DMS53 (cell line): Measurements from ENCODE around the gene IL1RAPL1.

Experiments used
- DNase-seq: peaks from one replicate; lab custom pipeline; 2025; lab: John Stamatoyannopoulos, UW

Gene IL1RAPL1

DNA sequence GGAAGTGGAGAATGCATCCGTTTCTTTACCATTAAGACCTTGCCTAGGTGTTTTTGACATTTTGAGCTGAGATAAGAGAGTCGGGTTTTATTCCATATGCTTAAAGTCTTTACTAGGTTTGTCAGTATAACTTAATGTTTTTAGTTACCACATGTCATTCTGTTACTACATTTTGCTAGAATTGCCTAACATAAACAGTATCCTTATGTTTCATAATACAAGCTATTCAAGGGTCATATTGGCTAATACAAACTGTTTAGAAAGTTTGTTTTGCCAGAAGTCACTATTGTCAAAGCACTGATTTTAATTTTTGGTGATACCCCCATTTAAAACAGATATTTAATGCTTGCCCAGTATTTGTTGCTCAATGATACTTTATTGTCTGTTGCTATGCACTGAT lies 1200.4 kb downstream of the IL1RAPL1 start:
- no peak for DNase-seq

DNA sequence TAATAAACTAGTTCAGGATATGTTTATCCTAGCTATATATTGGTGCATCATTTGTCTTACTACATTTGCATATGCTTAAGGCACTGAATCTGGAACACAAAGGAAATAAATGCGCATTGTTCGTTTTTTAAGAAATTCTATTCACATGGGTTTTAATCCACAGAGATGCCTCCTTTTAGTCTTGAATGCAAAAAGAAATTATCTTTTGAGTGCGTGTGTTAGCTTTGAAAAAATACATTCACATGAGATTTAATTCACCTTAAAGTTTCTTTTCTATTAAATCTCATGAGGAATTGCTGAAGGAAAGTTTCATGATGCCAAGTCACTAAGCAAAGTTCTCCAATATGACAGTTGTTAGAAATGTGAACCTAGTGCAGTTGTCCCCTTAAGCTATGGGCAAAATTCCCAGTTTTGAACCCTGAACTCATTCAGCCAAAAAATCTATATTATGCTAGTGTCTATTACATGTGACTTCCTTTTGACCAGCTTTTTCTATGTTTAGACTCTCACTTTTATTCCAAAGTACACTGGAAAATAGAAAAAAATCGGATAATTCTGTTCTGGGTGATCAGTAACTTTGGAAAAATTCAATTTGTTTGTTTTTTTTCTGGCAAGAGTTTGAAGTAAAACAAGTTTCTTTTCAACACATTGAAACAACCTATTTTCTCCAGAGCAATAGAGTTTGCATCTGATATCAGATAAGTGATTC lies 1201.9 kb downstream of the IL1RAPL1 start:
- no peak for DNase-seq

DNA sequence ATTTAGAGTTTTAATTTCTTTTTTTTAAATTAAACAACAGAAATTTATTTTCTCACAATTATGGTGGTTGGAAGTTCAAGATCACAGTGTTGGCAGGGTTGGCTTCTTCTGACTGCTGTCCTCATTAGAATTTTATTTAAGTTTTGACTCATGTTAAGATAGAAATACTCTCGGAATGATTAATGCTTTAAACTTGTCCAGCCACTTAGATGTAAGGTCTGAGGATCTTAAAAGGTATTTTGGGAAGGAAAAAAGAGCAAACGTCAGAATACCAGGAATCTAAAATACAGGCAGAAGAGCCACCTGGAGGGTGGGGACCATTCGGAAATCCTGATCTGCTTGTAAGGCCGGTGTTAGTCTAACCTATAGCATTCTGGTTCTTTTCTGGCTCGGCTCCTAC lies 1205.1 kb downstream of the IL1RAPL1 start:
- no peak for DNase-seq

DNA sequence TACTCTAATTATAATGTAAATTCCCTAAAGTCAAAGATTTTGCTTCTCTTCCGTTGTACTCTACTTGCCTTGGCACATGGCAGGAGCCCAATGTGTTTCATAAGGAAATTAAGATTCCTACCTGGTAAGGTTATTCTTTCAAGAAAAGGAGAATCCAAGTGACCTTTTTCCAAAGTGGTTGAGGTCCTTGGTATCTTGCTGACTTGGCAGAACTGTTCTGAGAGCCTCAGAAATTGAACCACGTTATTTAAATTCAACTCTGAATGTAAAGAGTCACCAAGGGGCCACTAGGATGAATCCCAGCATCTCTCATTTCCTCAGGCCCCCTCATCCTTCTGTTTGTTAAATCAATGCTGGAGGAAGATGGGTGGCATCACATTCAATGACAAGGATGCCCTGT lies 1209.9 kb downstream of the IL1RAPL1 start:
- no peak for DNase-seq

DNA sequence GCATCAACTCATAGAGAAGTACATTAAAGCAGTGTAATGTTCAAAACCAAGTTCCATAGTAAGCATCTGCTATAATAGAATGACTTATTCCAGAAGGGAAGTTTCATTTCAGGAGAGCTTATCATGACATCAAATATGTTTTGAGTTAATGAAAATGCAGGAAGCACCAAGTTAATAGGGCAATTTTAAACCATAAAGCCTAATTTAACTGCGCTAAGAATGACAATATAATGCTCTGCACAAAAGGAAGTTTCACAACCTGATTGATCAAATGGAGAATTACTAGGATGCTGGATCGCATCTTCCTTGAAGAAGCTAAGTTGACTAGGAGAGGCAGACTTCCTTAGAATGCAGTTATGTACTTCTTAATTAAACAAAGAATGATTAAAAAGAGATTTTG lies 1211.2 kb downstream of the IL1RAPL1 start:
- no peak for DNase-seq

DNA sequence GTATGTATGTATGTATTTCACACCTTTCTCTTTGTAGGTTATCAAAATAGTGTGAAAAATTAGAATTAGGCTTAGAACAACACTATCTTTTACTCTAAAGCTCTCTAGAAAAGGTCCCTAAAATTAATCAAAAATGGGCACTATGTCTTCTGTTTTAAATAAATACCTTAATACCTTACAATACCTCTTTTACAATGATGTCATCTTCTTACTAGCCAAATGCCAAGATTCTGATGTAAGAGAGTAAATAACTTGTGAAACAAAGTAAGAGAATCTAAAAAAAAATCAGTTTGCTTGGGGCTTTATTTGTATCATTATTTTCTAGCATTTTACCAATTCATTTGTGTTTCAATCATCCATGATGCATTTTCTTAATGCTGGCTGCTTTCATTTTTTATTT lies 1225.9 kb downstream of the IL1RAPL1 start:
- no peak for DNase-seq

DNA sequence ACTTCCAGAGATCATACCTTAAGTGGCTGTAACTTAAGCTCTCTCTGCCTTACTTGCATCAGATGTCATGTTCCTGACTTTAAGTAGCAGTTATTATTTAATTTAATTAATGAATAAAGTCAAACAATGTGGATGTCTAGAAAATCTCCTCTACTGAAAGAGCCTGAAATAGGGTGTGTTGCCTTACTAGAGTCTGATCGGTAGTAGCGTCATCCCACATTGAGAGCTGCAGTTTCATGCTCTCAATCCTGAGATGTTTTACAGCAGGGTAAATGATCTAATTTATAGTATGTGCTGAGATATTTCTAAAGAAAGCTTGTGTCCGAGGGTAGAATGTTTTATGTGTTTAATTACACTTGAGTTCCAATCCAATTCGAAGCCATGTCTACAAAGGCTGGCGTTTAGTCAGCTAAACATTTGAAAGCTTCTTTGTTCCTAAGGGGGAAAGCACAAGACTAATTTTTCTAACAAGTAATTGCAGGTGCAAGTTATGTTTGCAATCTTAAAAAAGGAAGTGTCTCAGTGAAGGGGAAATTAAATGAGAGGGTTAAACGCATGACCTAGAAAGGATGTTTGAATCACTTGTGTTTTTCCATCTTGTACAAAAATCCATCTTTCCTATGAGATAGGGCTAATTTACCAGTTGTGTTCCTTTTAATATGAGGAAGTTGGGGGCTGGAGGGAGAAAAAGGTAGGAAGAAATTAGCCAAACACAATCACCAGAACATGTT lies 1237.1 kb downstream of the IL1RAPL1 start:
- DNase-seq: no peak

DNA sequence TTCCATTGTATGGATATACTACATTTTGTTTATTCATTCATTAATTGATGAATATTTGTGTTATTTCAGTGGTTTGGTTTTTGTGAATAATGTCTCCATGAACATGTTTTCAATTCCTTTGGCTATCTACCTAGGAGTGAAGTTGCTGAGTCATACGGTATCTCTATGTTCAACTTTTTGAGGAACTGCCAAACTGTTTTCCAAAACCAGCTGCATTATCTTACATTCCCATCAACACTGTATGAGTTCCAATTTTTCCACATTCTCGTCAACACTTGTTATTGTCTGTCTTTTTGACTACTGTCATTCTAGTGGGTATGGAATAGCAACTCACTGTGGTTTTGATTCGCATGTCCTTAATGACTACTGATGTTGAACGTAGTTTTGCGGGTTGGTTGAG lies 1239.5 kb downstream of the IL1RAPL1 start:
- DNase-seq: no peak

DNA sequence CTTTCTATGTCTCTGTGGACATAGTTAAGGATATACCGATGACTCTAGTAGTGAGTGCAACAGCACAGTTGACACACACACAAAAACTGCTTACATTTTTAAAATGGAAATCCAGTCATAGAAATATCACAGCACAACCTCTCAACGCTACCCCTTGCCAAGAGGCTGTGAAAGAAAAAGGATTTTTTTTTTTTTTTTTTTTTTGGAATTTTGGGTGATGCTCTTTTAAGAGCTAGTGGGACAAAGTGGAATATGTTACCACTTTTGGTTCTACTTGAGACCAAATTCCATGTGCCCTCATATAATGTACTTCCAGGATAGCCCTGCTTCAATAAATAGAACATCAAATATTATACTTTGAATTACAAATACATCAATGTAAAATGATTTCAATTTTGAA lies 1247.1 kb downstream of the IL1RAPL1 start:
- DNase-seq: no peak

DNA sequence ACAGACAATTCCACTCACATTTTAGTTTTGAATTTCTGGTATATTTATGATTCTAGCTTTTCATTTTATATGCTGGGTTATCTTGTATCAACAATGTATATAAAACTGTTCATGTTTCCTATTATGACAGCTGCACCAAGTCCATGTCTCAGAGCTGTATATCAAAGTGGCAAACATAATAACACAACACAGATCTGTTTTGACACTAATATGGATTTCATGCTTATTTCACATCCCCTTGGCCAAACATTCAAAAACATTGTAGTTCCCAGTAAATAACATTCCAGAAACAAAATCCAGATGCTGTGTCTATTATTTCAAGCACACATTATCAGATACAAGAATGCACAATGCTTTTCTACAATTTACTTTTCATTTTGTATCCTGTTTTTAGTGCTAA lies 1247.5 kb downstream of the IL1RAPL1 start:
- no peak for DNase-seq

DNA sequence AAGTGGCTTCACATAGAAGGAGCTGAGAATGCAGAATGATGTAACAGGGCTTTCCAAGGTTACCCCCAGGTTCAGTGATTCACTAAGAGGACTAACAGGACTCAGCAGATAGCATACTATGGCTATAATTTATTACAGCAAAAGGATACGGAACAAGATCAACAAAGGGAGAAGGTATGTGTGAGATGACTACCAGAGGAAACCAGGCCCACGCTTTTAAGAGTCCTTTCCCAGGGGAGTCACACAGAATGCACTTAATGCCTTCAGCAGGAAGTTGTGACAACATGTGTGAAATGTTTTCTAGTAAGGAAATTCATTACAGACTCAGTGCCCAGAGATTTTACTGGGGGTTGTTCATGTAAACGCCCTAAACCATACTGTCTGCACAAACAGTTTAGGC lies 1254.5 kb downstream of the IL1RAPL1 start:
- DNase-seq: no peak

DNA sequence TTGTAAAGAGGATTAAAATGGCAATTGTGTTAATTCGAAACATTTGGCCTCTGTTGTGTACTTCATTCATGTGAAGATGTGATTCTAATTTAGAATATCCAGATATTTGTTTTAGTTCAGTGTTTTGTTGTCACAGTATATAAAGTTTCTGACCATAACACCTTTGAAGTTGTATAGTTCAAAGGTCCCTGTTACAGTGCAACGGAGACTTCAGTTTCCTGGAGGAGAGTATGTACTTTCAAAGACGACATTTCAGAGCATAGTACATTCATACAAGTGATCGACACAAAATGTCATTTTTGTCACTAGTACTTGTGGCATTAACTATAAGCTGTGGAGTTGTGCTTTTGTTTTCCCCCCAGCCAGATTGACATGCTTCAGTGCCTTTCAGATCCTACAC lies 1255.3 kb downstream of the IL1RAPL1 start:
- no peak for DNase-seq

DNA sequence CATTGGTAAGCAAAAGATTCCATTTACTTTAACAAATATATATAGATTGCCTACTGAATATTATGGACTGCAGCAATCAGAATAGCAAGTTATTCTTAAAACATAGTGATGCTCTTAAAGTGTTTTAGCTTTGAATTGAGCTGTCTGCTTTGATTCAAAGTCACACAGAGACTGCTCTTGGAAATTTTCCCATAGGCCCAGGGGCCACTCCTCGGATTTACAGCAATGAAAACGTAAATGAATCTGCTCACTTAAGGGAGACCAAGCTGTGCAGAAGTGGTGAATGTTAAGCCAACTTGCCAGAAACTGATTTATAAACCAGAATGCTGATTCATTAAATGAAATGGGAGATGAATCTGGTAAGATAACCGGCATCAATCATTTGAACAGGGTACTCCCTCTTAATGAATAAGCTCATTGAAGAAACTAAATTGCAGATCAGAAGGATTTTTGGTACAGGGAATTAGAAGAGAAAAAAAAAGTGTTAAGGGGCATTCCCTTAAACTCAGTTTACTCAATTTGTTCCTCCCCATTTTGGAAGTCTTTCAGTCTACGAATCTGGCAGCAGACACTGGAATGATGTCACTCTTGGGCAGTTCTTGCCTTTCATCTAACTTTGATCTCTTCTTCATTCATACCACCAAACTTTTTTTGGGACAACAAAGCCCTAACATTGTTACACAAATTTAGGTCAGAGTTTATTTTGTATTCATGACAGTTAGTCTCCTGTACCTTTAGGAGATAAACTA lies 1264.8 kb downstream of the IL1RAPL1 start:
- no peak for DNase-seq

DNA sequence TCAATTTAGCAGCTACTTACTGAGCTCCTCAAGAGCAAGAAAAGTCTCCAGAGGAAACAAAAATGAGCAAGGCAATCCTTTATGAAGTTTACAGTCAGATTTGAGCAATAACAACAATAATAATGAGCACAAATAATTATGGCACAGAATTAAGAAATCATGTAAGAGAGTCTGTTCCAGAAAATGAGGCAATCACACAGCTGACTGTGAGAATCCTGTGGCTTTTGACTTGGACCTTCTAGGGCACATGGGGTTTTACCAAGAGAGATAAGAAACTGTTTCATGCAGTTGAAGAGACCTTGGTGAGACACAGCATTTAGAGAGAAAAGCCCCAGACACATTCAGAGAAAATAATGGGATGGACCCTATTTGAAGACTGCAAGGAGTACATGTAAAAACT lies 1265.5 kb downstream of the IL1RAPL1 start:
- DNase-seq: no peak

DNA sequence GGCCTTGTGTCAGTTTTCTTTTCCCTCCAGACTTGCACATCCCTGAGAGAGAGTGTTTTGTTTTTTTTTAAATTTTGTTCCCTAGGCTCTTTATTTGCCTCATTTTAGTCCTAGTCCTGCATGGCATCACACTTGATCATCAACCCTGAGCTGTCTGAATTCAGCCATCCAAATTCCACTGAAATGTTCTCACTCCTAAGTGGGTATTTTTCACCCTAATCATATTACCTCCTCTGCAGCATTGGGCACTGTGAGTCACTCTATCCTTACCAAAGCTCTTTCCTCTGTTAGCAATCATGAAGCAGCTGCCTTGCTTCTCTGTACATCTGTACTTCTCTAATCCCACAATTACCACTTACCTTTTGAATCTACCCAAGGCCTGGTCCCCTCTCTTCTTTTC lies 1271.5 kb downstream of the IL1RAPL1 start:
- DNase-seq: no peak

DNA sequence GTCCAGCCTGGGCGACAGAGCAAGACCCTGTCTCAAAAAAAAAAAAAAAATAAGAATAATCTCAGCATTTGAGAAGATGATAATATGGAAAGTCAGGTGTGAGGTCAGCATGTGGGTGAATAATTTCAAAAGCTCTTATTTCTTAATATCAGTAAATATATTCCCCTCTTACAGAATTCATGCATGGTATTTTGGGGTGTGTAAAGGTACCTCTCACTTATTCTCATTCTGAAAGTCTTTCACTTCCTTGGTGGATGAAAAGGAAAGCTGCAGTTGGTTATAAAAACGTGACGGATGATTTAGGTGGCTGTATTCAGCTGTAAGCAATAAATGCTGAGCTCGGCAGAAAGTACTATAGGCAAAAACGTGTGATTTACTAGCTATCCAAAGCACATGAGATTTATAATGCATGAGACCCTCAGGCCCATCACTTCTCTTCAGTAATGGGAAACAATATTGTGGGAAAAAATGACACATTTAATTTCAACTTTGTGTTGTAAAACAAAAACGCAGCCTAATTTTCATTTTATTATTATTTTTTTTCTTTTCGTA lies 1275.0 kb downstream of the IL1RAPL1 start:
- DNase-seq: no peak

DNA sequence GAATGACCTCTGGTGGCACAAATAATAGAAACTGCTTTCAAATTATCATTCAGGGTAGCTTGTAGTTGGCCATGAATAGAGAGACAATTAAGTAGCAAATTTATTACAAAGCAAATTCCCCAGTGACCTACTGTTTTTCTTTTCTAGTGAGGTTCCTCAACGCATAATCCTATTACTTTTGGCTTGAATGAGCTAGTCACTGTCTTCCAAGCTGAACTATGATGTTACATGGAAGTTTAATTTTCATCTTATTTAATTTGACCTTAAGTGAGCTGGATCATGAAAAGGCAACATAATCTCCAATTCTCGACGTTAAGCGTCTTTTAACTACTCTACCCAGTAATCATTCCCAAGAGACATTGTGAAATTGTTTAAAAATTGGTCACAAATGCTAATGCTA lies 1280.7 kb downstream of the IL1RAPL1 start:
- no peak for DNase-seq

DNA sequence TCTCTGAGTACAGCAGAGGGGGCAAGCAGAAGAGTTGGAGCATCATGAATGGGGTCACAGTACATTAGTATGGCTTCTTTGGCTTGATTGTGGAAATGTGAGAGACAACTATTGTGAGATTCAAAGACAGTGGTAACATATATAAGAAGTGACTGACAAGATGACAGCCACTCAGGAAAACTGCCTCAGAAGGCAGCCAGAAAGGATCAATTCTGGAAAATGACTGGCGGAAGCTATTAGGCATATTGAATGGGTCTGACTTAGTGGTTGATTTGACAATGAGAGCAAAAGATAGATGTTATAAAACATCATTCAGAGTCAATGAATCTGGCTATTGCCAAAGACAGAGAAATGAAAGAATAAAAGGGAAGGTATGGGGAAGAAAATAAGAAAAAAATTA lies 1282.6 kb downstream of the IL1RAPL1 start:
- no peak for DNase-seq

DNA sequence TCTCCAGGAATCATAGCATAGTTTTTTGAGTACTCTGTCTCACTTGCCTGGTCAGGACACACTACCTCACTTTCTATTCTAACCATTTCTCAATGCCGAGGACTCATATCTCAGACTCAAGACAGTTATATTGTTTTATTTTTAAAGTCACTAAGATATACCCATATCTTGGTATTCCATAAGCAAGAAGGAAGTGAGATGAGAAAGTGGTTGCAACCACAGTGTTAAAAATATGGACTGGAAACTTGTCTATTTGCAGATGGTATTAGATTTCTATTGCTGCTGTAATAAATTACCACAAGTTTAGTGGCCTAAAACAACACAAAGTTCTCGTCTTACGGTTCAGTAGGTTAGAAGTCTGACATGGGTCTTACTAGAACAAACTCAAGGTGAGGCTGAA lies 1283.4 kb downstream of the IL1RAPL1 start:
- DNase-seq: no peak

DNA sequence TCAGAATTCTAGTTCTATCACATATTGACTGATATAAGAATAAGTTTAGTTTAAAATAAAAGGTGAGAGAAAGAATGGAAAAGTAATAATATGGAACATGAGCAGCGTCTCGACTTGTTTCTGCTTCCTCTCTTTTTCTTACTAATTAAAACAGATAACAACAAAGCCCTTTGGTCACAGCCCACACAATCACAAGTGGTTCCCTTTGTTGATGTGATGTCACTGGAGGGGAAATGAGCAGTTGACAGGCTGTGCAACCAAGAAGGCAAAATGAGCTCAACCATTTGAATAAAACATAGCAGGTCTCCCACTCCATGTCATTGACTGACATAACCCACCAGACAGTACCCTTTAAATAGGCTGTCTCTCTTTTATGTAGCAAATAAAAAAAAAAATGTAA lies 1285.6 kb downstream of the IL1RAPL1 start:
- DNase-seq: no peak

DNA sequence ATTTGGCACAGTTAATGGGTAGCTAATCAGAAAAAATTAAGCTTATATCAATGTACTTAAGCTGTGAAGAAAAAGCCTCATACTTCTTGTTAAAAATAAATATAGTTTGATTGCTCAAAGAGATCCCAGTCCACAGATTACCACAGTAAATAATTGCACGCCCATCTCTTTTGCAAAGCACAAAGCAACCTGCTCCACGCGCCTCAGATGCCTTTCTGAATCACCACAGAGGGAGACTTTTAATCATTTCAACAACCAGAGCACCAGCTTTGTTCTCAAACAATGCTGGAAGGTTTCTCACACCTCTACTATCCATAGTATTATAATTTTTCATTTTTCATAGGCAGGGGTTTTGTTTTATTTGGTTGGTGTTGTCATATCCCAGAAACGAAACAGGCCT lies 1289.5 kb downstream of the IL1RAPL1 start:
- no peak for DNase-seq

DNA sequence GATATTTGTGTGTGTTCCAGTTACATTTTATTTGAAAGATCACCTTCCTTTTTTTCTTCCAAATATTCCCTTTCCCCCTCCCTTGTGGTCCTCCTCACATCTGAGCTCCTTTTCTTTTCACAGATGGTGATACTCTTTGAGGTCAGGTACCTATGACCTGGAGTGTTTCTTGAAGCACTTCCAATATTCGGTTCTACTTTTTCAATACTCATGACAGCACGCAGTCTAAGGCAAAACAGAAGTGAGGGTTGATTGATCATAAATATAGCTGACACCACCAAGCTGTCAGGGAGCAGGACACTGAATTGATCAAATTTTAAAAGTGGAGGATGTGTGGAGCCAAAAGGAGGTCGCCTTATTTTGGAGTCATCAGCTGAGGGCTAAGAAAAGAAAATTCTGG lies 1293.7 kb downstream of the IL1RAPL1 start:
- DNase-seq: no peak

DNA sequence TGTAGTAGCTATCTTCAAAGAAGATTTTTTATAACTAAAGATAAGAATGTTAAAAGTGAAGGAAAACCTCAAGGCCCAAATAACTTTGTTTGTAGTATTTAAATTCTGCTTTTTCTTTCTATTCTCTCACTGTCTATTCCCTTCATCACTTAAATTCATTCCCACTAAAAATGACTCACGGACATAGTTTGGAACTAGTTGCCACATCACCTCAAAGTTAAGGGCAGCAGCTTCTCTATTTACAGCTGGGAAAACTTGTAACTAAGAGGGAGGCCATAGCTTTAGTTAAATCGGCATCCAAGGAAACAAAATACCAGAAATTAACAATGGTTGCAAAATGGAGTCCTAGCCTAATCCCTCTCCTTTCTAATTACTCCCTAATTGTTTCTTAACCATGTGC lies 1302.8 kb downstream of the IL1RAPL1 start:
- DNase-seq: no peak
